ENCODE results near the gene BAMBI.

Gene BAMBI

GRCh38 chr10:28663576-28664368 is 13.5 kb upstream of the BAMBI start:
- Mint-ChIP-seq H3K9me3 (no peaks in the 10 kb centered on the region), H3K4me1 (peaks cover 8% of the 10 kb centered on the region), H3K27me3 (peaks cover 59% of the 10 kb centered on the region), H3K36me3 (no peaks in the 10 kb centered on the region), H3K4me3 (no peak overlapping the region), H3K27ac (no peak overlapping the region)
- DNase-seq, result peak; percentile 81
- CTCF ChIA-PET, result interaction anchor here (0.6 to 1.6 kb wide), 22 partner anchors 11 to 833 kb away, joined by 3 to 27 read pairs (median 4); partner anchors contain the start of gene BAMBI

- Mint-ChIP-seq H3K9me3 (no peaks in the 10 kb centered on the region), H3K4me3 (no peak overlapping the region), H3K27ac (no peak overlapping the region), H3K27me3 (peaks cover 65% of the 10 kb centered on the region), H3K36me3 (no peaks in the 10 kb centered on the region), H3K4me1 (peaks cover 13% of the 10 kb centered on the region)
- CTCF ChIA-PET, result interaction anchor here (0.6 to 1.6 kb wide), 22 partner anchors 10 to 832 kb away, joined by 3 to 27 read pairs (median 4); partner anchors contain the start of gene BAMBI
- no peak for DNase-seq
Observed at GRCh38 chr10:28664369-28664740, 13.0 kb upstream of the BAMBI start.

- CTCF ChIA-PET, result interaction anchor here (1.2 kb wide), 1 partner anchor 637 kb away, joined by 3 read pairs; no protein-coding TSS in a partner anchor
- H3K27me3 Mint-ChIP-seq, result peaks cover 75% of the 10 kb centered on the region
- no peak overlapping the region for H3K27ac Mint-ChIP-seq
- H3K4me3 Mint-ChIP-seq, result no peak overlapping the region
- no peaks in the 10 kb centered on the region for H3K36me3 Mint-ChIP-seq
- H3K9me3 Mint-ChIP-seq, result no peaks in the 10 kb centered on the region
- peaks cover 13% of the 10 kb centered on the region for H3K4me1 Mint-ChIP-seq
- no peak for DNase-seq
Observed at GRCh38 chr10:28666751-28667467, 10.4 kb upstream of the BAMBI start.

- Mint-ChIP-seq H3K4me3 (peak overlapping the region; percentile 71), H3K27ac (no peak overlapping the region), H3K36me3 (no peaks in the 10 kb centered on the region), H3K9me3 (no peaks in the 10 kb centered on the region), H3K4me1 (peaks cover 13% of the 10 kb centered on the region), H3K27me3 (peaks cover 81% of the 10 kb centered on the region)
- peak; percentile 78 for DNase-seq
- CTCF ChIA-PET, result no interaction called here
Observed at GRCh38 chr10:28668363-28669226, 8.7 kb upstream of the BAMBI start.

GRCh38 chr10:28669227-28670173 is 7.8 kb upstream of the BAMBI start:
- H3K4me1 Mint-ChIP-seq, result peaks cover 13% of the 10 kb centered on the region

GRCh38 chr10:28674782-28675181 is 2.5 kb upstream of the BAMBI start:
- H3K4me3 Mint-ChIP-seq, result no peak overlapping the region
- CTCF ChIA-PET, result interaction anchor here (1.9 kb wide), 1 partner anchor 11 kb away, joined by 5 read pairs; no protein-coding TSS in a partner anchor
- H3K27me3 Mint-ChIP-seq, result peaks cover 82% of the 10 kb centered on the region
- no peak overlapping the region for H3K27ac Mint-ChIP-seq
- no peaks in the 10 kb centered on the region for H3K9me3 Mint-ChIP-seq
- no peaks in the 10 kb centered on the region for H3K36me3 Mint-ChIP-seq
- peaks cover 22% of the 10 kb centered on the region for H3K4me1 Mint-ChIP-seq
- DNase-seq, result no peak

More at GRCh38 chr10:28669227-28670173, 7.8 kb upstream of the BAMBI start:
- no peak overlapping the region for H3K27ac Mint-ChIP-seq
- no peaks in the 10 kb centered on the region for H3K36me3 Mint-ChIP-seq
- no peaks in the 10 kb centered on the region for H3K9me3 Mint-ChIP-seq
- no peak for DNase-seq
- H3K4me3 Mint-ChIP-seq, result peak overlapping the region; percentile 71
- peaks cover 80% of the 10 kb centered on the region for H3K27me3 Mint-ChIP-seq
- CTCF ChIA-PET, result interaction anchor here (0.6 kb wide), 1 partner anchor 53 kb away, joined by 3 read pairs; no protein-coding TSS in a partner anchor

GRCh38 chr10:28676326-28676967 is 874 bp upstream of the BAMBI start:
- Mint-ChIP-seq H3K4me3 (peak overlapping the region; percentile 54), H3K9me3 (no peaks in the 10 kb centered on the region), H3K4me1 (peaks cover 28% of the 10 kb centered on the region), H3K27me3 (peaks cover 83% of the 10 kb centered on the region), H3K36me3 (no peaks in the 10 kb centered on the region), H3K27ac (no peak overlapping the region)
- CTCF ChIA-PET, result interaction anchor here (0.8 to 1.7 kb wide), 2 partner anchors 13 to 628 kb away, joined by 3 to 8 read pairs; no protein-coding TSS in a partner anchor
- DNase-seq, result peak; percentile 37

GRCh38 chr10:28677888-28678686 is 766 bp downstream of the BAMBI start:
- DNase-seq, result peak; percentile 36
- peaks cover 84% of the 10 kb centered on the region for H3K27me3 Mint-ChIP-seq

GRCh38 chr10:28678687-28679457 is 1.6 kb downstream of the BAMBI start:
- no peak for DNase-seq

More at GRCh38 chr10:28677888-28678686, 766 bp downstream of the BAMBI start:
- no peaks in the 10 kb centered on the region for H3K36me3 Mint-ChIP-seq
- H3K27ac Mint-ChIP-seq, result no peak overlapping the region
- H3K4me1 Mint-ChIP-seq, result peaks cover 28% of the 10 kb centered on the region
- CTCF ChIA-PET, result interaction anchor here (1.7 kb wide), 1 partner anchor 14 kb away, joined by 8 read pairs; no protein-coding TSS in a partner anchor
- no peaks in the 10 kb centered on the region for H3K9me3 Mint-ChIP-seq
- H3K4me3 Mint-ChIP-seq, result peak overlapping the region; percentile 72

GRCh38 chr10:28679581-28680357 is 2.4 kb downstream of the BAMBI start:
- H3K9me3 Mint-ChIP-seq, result no peaks in the 10 kb centered on the region
- no peak for DNase-seq
- H3K4me1 Mint-ChIP-seq, result peaks cover 28% of the 10 kb centered on the region
- no peaks in the 10 kb centered on the region for H3K36me3 Mint-ChIP-seq
- H3K27me3 Mint-ChIP-seq, result peaks cover 77% of the 10 kb centered on the region
- no peak overlapping the region for H3K27ac Mint-ChIP-seq
- no peak overlapping the region for H3K4me3 Mint-ChIP-seq
- CTCF ChIA-PET, result interaction anchor here (0.7 to 1.0 kb wide), 3 partner anchors 16 to 599 kb away, joined by 3 to 5 read pairs (median 4); no protein-coding TSS in a partner anchor

More at GRCh38 chr10:28678687-28679457, 1.6 kb downstream of the BAMBI start:
- Mint-ChIP-seq H3K36me3 (no peaks in the 10 kb centered on the region), H3K27ac (no peak overlapping the region), H3K4me3 (peak overlapping the region; percentile 72), H3K4me1 (peaks cover 28% of the 10 kb centered on the region), H3K9me3 (no peaks in the 10 kb centered on the region), H3K27me3 (peaks cover 76% of the 10 kb centered on the region)
- CTCF ChIA-PET, result interaction anchor here (1.0 kb wide), 1 partner anchor 15 kb away, joined by 4 read pairs; no protein-coding TSS in a partner anchor

Measured in activated naive CD4-positive, alpha-beta T cell treated with anti-CD3 and anti-CD28 coated beads, Interleukin-2, amount 10 ng/mL, durations not matched to agents 7 days and 5 days (primary cell).